ENCODE data around the gene PIGU. TPM values are rescaled to one million over a fixed set of nuclear protein-coding genes. Genes with fewer than 3 reads are reported as not detected.
A peak's percentile ranks its signal among the peaks of the same experiment; 100 is the strongest.

PIGU gene
- total and polyA plus RNA-seq, 2 of the 13 experiments (the other 11 are each of a cell fraction or from before 2014, with no cell fraction given), result 45.5 to 231 TPM

DNA sequence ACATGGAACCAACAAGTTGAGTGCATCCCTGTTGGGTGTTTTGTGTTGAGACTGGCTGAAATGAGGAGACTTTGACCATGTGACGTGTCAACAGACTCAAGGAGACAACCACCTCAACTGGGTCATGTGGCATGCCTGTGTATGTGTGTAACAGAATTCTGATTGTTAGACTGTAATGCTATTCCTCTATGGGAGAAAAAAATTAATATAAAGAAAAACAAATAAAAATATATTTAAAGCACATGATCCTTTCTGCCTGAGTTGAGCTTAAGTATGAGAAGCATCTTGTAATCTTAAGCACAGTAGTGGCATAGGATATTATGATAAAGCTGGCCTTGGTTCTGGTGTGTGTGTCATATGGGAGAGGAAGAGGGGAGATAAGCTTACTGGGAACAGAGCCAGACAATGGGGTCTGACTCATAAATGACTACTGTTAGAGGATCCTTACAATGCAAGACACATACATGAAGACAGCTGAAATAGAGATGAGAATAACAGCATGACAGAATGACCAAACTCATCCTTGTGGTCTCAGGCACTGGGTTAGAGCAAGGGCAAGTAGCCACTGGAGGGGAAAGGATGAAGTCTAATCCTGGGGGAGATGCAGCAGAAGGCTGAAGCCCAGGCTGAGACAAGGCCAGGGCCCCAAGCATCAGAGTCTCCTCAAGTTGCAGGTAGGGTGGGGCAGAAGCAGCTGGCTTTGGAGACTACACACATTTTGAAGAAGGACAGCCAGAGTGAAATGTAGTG, 36.5 kb upstream of the PIGU start (continued):
- no peak for TF ChIP-seq ZNF446 (CRISPR knock-in tag; IDR thresholded peaks at IDR 0.05)
- no peak for TF ChIP-seq ZNF546 (CRISPR knock-in tag; conservative IDR thresholded peaks at IDR 0.05)
- 0 out of 2 replicates have a peak, but pooled peaks have one; percentile 33 for TF ChIP-seq ZNF12 (CRISPR knock-in tag; IDR thresholded peaks at IDR 0.05)
- TF ChIP-seq, protein P1, sequence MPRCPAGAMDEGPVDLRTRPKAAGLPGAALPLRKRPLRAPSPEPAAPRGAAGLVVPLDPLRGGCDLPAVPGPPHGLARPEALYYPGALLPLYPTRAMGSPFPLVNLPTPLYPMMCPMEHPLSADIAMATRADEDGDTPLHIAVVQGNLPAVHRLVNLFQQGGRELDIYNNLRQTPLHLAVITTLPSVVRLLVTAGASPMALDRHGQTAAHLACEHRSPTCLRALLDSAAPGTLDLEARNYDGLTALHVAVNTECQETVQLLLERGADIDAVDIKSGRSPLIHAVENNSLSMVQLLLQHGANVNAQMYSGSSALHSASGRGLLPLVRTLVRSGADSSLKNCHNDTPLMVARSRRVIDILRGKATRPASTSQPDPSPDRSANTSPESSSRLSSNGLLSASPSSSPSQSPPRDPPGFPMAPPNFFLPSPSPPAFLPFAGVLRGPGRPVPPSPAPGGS (CRISPR knock-in tag; IDR thresholded peaks at IDR 0.05), result no peak
- TF ChIP-seq TRIM24 (CRISPR knock-in tag; IDR thresholded peaks at IDR 0.05), result no peak
- TF ChIP-seq ZNF556 (CRISPR knock-in tag; IDR thresholded peaks at IDR 0.05; ENCODE audit: borderline replicate concordance), result peak; percentile 36; the same call in 1 of the 2 replicates
- no peak for TF ChIP-seq GTF2F1 (IDR thresholded peaks at IDR 0.05; ENCODE audit: low read length)
- TF ChIP-seq ZBTB38 (CRISPR knock-in tag; IDR thresholded peaks at IDR 0.05), result 0 out of 2 replicates have a peak, but pooled peaks have one; percentile 31
- no peak for TF ChIP-seq HNRNPLL (IDR thresholded peaks at IDR 0.05; ENCODE audit: low read depth, low read length, poor library complexity, severe bottlenecking)
- no peak for TF ChIP-seq THAP11 (CRISPR knock-in tag; IDR thresholded peaks at IDR 0.05)
- TF ChIP-seq, protein P2, sequence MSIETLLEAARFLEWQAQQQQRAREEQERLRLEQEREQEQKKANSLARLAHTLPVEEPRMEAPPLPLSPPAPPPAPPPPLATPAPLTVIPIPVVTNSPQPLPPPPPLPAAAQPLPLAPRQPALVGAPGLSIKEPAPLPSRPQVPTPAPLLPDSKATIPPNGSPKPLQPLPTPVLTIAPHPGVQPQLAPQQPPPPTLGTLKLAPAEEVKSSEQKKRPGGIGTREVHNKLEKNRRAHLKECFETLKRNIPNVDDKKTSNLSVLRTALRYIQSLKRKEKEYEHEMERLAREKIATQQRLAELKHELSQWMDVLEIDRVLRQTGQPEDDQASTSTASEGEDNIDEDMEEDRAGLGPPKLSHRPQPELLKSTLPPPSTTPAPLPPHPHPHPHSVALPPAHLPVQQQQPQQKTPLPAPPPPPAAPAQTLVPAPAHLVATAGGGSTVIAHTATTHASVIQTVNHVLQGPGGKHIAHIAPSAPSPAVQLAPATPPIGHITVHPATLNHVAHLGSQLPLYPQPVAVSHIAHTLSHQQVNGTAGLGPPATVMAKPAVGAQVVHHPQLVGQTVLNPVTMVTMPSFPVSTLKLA (IDR thresholded peaks at IDR 0.05), result no peak
- no peak; the same call in 1 of the 2 replicates for TF ChIP-seq CHD2 (IDR thresholded peaks at IDR 0.05; ENCODE audit: low read depth, low read length)
- TF ChIP-seq RORA (CRISPR knock-in tag; IDR thresholded peaks at IDR 0.05), result no peak
- TF ChIP-seq ATRX (CRISPR knock-in tag; IDR thresholded peaks at IDR 0.05; ENCODE audit: borderline replicate concordance), result no peak
- no peak for TF ChIP-seq MEIS1 (CRISPR knock-in tag; IDR thresholded peaks at IDR 0.05; ENCODE audit: borderline replicate concordance)
- TF ChIP-seq NR2C2 (CRISPR knock-in tag; IDR thresholded peaks at IDR 0.05; ENCODE audit: borderline replicate concordance), result 0 out of 2 replicates have a peak, but pooled peaks have one; percentile 26
- TF ChIP-seq ZNF431 (CRISPR knock-in tag; IDR thresholded peaks at IDR 0.05; ENCODE audit: borderline replicate concordance, low read depth), result no peak
- TF ChIP-seq DR1 (CRISPR knock-in tag; IDR thresholded peaks at IDR 0.05), result no peak
- no peak for TF ChIP-seq HES4 (CRISPR knock-in tag; IDR thresholded peaks at IDR 0.05; ENCODE audit: borderline replicate concordance)
- no peak for TF ChIP-seq SOX13 (IDR thresholded peaks at IDR 0.05)
- TF ChIP-seq SOX13 (CRISPR knock-in tag; conservative IDR thresholded peaks at IDR 0.05 in 1 of 2, IDR thresholded peaks at IDR 0.05 in 1 of 2), result peak; percentile 43 to 79; a peak in 3 of 4 replicates
- TF ChIP-seq ZNF670 (CRISPR knock-in tag; IDR thresholded peaks at IDR 0.05; ENCODE audit: borderline replicate concordance), result no peak
- TF ChIP-seq KMT2A (CRISPR knock-in tag; IDR thresholded peaks at IDR 0.05), result 0 out of 2 replicates have a peak, but pooled peaks have one; percentile 14
- 0 out of 2 replicates have a peak, but pooled peaks have one; percentile 22 for TF ChIP-seq HDAC1 (CRISPR knock-in tag; IDR thresholded peaks at IDR 0.05)
- TF ChIP-seq MEIS2 (CRISPR knock-in tag; IDR thresholded peaks at IDR 0.05), result no peak
- TF ChIP-seq HNRNPUL1 (IDR thresholded peaks at IDR 0.05; ENCODE audit: low read depth, low read length), result no peak
- TF ChIP-seq NR2F6 (IDR thresholded peaks at IDR 0.05), result no peak
- no peak for TF ChIP-seq NR2F6 (CRISPR knock-in tag; IDR thresholded peaks at IDR 0.05)
- no peak for TF ChIP-seq ZNF678 (CRISPR knock-in tag; IDR thresholded peaks at IDR 0.05)
- no peak for TF ChIP-seq ZNF768 (CRISPR knock-in tag; IDR thresholded peaks at IDR 0.05)
- 0 out of 2 replicates have a peak, but pooled peaks have one; percentile 13 for TF ChIP-seq ZNF749 (CRISPR knock-in tag; IDR thresholded peaks at IDR 0.05; ENCODE audit: borderline replicate concordance)
